ENCODE results near the gene NAV3.

The NAV3 gene

GRCh38 chr12:78081590-78082314, 251.1 kb downstream of the NAV3 start:
- ChIA-PET CTCF (no interaction called here), POLR2A (no interaction called here)
- TF ChIP-seq FOXM1 (IDR thresholded peaks at IDR 0.05; ENCODE audit: borderline replicate concordance) (no peak), HDGF (IDR thresholded peaks at IDR 0.05; ENCODE audit: borderline replicate concordance) (no peak), ZNF384 (IDR thresholded peaks at IDR 0.05) (no peak), BHLHE40 (IDR thresholded peaks at IDR 0.05; ENCODE audit: borderline replicate concordance) (no peak)
- TF ChIP-seq, protein P1, sequence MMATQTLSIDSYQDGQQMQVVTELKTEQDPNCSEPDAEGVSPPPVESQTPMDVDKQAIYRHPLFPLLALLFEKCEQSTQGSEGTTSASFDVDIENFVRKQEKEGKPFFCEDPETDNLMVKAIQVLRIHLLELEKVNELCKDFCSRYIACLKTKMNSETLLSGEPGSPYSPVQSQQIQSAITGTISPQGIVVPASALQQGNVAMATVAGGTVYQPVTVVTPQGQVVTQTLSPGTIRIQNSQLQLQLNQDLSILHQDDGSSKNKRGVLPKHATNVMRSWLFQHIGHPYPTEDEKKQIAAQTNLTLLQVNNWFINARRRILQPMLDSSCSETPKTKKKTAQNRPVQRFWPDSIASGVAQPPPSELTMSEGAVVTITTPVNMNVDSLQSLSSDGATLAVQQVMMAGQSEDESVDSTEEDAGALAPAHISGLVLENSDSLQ (IDR thresholded peaks at IDR 0.05), result no peak
- no peak for DNase-seq (ENCODE audit: extremely low spot score)

DNA sequence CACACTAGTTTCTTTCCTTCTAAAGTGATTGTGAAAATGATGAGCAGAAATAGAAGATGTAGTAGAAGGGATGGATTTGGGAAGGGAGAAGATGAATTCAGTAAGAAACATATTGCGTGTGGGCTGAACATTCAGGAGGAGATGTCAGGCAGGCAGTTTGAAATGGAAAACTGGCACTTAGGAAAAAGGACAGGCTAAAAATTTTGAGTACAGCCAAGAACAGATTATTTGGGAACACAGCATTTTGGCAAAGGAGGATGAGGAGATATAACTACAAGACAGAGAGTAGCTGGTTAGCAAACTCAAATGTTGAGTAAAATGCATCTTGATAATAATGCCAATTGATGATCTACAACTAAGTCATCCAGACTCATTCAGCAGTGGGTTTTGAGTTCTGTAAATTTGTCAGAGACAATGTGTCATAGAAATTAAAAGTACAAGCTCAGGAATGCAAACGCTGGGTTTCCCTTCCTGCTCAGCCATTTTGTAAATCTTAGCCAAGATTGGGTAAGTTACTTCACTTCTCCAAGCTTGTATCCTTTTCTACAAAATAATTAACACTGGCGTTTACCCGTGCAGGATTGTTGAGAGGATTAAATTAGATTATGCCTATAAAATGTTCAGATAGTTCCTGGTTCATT, 255.0 kb downstream of the NAV3 start:
- TF ChIP-seq ZNF384 (IDR thresholded peaks at IDR 0.05), result no peak
- TF ChIP-seq TARDBP (IDR thresholded peaks at IDR 0.05), result no peak
- no peak for TF ChIP-seq FOXA1 (IDR thresholded peaks at IDR 0.05)
- no peak for TF ChIP-seq SUZ12 (IDR thresholded peaks at IDR 0.05)
- no peak for TF ChIP-seq NFRKB (IDR thresholded peaks at IDR 0.05)
- no peak for TF ChIP-seq CTBP1 (IDR thresholded peaks at IDR 0.05; ENCODE audit: borderline replicate concordance)
- no peak for TF ChIP-seq FOXM1 (IDR thresholded peaks at IDR 0.05; ENCODE audit: borderline replicate concordance)
- ChIA-PET POLR2A (no interaction called here), CTCF (interaction anchor here (0.7 kb wide), 1 partner anchor 1300 kb away, joined by 3 read pairs; no protein-coding TSS in a partner anchor)
- DNase-seq (ENCODE audit: extremely low spot score), result no peak

DNA sequence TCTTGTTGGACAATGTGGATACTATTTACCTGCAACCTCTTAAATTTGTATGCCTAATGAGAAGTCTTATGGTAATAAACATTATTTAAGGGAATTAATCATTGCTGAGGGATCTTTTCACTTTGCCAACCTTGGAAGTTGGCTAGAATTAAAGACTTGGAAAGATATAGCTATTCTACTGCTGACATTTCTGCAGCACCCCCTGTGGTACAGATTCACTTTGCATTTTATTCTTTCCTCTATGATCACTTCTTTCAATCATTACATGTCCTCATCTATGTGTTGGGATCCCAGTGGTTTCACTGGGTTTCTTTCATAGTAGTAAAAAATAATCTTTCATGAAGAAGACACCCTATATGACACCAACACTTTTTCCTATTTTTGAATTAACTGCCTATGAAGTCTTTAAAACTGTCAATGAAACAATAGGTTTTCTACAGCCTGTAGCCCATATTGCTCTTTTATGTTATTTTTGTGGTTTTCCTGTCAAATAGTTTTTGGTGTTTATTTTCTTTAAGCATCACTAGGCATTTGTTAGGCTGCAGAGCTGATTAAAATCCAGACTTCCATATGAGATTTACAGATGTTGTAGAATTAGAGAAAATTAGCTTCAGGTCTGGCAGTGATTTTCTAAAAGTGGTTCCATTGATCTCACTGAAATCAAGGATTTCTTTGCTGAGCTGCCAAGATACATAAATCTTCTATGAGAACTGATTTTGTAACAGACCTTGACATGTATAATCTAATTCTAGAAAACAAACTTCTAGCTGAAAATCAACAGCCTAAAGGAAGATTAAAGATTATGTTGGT, 256.1 kb downstream of the NAV3 start:
- no peak for DNase-seq (ENCODE audit: extremely low spot score)
- ChIA-PET CTCF (no interaction called here), POLR2A (no interaction called here)
- TF ChIP-seq HDGF (IDR thresholded peaks at IDR 0.05; ENCODE audit: borderline replicate concordance) (no peak), ZNF384 (IDR thresholded peaks at IDR 0.05) (no peak), CTBP1 (IDR thresholded peaks at IDR 0.05; ENCODE audit: borderline replicate concordance) (no peak)
- TF ChIP-seq, protein P1 (IDR thresholded peaks at IDR 0.05), result no peak

DNA sequence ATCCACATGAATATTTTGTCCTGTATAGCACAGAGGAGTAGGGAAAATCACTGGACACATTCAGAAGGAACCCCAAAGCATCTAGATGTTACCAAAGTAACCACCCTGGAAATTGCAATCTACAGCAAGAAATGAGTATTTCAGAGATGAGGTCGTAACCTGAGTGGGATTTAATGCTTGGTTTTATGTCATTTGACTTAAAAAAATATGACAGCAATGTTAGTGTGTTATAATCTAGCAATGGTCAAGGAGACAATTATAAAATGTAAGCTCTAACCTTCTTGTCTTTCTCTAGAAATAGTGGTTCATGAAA, 256.6 kb downstream of the NAV3 start:
- ChIA-PET POLR2A (no interaction called here), CTCF (no interaction called here)
- no peak for DNase-seq (ENCODE audit: extremely low spot score)
- TF ChIP-seq SP1 (IDR thresholded peaks at IDR 0.05) (no peak), ELF4 (IDR thresholded peaks at IDR 0.05) (no peak), FOXM1 (IDR thresholded peaks at IDR 0.05; ENCODE audit: borderline replicate concordance) (no peak), TARDBP (IDR thresholded peaks at IDR 0.05) (no peak), ZNF384 (IDR thresholded peaks at IDR 0.05) (no peak), BHLHE40 (IDR thresholded peaks at IDR 0.05; ENCODE audit: borderline replicate concordance) (no peak), LEF1 (IDR thresholded peaks at IDR 0.05; ENCODE audit: borderline replicate concordance) (no peak), ARNT (IDR thresholded peaks at IDR 0.05) (no peak), L3MBTL2 (conservative IDR thresholded peaks at IDR 0.05) (no peak), CTBP1 (IDR thresholded peaks at IDR 0.05; ENCODE audit: borderline replicate concordance) (no peak)
- TF ChIP-seq, protein P1 (IDR thresholded peaks at IDR 0.05), result no peak

DNA sequence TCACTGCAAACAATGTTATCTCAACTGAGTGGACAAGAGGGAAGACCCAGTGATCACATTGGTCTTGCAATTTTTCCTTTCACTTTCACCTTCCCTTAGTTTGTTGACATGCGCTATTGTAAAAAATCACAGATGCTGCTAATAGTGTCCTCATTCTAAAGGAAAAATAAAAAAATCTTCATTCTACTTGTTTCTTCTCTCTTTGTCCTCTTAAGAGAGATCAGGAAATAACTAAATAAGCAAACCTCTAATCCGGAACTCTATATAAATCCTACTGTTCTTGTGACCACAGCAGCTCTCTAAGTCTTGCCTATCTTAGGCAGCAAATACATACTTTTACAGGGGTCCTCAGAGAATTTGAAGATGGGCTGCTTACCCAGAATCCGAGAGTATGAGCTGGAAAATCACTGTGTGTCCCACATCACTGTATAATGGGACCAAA, 257.7 kb downstream of the NAV3 start:
- TF ChIP-seq FOXA1 (IDR thresholded peaks at IDR 0.05) (no peak), CTBP1 (IDR thresholded peaks at IDR 0.05; ENCODE audit: borderline replicate concordance) (no peak), SP1 (IDR thresholded peaks at IDR 0.05) (no peak), HDGF (IDR thresholded peaks at IDR 0.05; ENCODE audit: borderline replicate concordance) (no peak), FOXK2 (IDR thresholded peaks at IDR 0.05) (no peak), NFRKB (IDR thresholded peaks at IDR 0.05) (no peak), BHLHE40 (IDR thresholded peaks at IDR 0.05; ENCODE audit: borderline replicate concordance) (no peak), FOXM1 (IDR thresholded peaks at IDR 0.05; ENCODE audit: borderline replicate concordance) (no peak), SUZ12 (IDR thresholded peaks at IDR 0.05) (no peak), LEF1 (IDR thresholded peaks at IDR 0.05; ENCODE audit: borderline replicate concordance) (no peak), ELF4 (IDR thresholded peaks at IDR 0.05) (no peak), ARNT (IDR thresholded peaks at IDR 0.05) (no peak), L3MBTL2 (conservative IDR thresholded peaks at IDR 0.05) (no peak), ZNF384 (IDR thresholded peaks at IDR 0.05) (no peak)
- TF ChIP-seq, protein P1 (IDR thresholded peaks at IDR 0.05), result no peak
- ChIA-PET POLR2A (no interaction called here), CTCF (no interaction called here)
- no peak for DNase-seq (ENCODE audit: extremely low spot score)

Data from HEK293T (cell line).